ENCODE results near the gene DNMT3A.

GRCh38 chr2:25201794-25202193 is 139.9 kb downstream of the DNMT3A start:
- TF ChIP-seq CTCF (IDR thresholded peaks at IDR 0.05) (no peak), POLR2A (IDR thresholded peaks at IDR 0.05) (no peak)
